ENCODE results near the gene BSDC1.
A peak's percentile ranks its signal among the peaks of the same experiment; 100 is the strongest.

BSDC1 gene

GRCh38 chr1:32386676-32387392 lies 7.4 kb downstream of the BSDC1 start:
- no peak overlapping the region for H3K9ac ChIP-seq (ENCODE audit: low read depth, low read length, poor library complexity)
- peaks cover 34 to 94% of the 10 kb centered on the region in 2 donors for H3K36me3 ChIP-seq (replicated peaks in 1 of 2; ENCODE audit: control insufficient read depth in 2 of 2, insufficient read depth in 2 of 2, low read length in 2 of 2)
- H3K9me3 ChIP-seq (replicated peaks in 1 of 2; ENCODE audit: control insufficient read depth in 2 of 2, insufficient read depth in 1 of 2, low read depth in 1 of 2, low read length in 2 of 2), result no peaks in the 10 kb centered on the region
- no CpG with 5 or more reads among the region's 13 CpGs for WGBS, 2 donors (ENCODE audit: extremely low coverage in 2 of 2, insufficient read length in 2 of 2, insufficient replicate concordance in 1 of 2)
- no peak overlapping the region for H2BK12ac ChIP-seq (ENCODE audit: low read length)
- H3K23ac ChIP-seq (ENCODE audit: low read depth, low read length, poor library complexity), result no peak overlapping the region
- H3K14ac ChIP-seq (ENCODE audit: low read length), result no peak overlapping the region
- no peaks in the 10 kb centered on the region for H3K79me1 ChIP-seq (ENCODE audit: low read depth, low read length)
- no peak for DNase-seq (ENCODE audit: low spot score)
- no peaks in the 10 kb centered on the region for H3K4me1 ChIP-seq (ENCODE audit: control insufficient read depth in 2 of 2, insufficient read depth in 1 of 2, low read depth in 1 of 2, low read length in 2 of 2)
- no peak overlapping the region for H3K18ac ChIP-seq (ENCODE audit: low read length)
- no peak overlapping the region for H4K91ac ChIP-seq (ENCODE audit: low read depth, low read length, poor library complexity)
- H4K8ac ChIP-seq (ENCODE audit: low read depth, low read length), result no peak overlapping the region
- no peak overlapping the region for H2AFZ ChIP-seq (ENCODE audit: low read length)
- no peak overlapping the region for H2AK5ac ChIP-seq (ENCODE audit: low read depth, low read length)
- no peak overlapping the region for H3K4me3 ChIP-seq (ENCODE audit: low read length in 2 of 2)
- no peak overlapping the region for H3K4me2 ChIP-seq (ENCODE audit: insufficient read depth, low read length, poor library complexity, severe bottlenecking)
- no peak overlapping the region for H2BK15ac ChIP-seq (ENCODE audit: low read length)
- H3K4ac ChIP-seq (ENCODE audit: low read length), result no peak overlapping the region
- H2BK120ac ChIP-seq (ENCODE audit: low read depth, low read length), result no peak overlapping the region
- H3K27me3 ChIP-seq (ENCODE audit: control insufficient read depth in 3 of 3, insufficient read depth in 3 of 3, low read depth in 1 of 3, low read length in 3 of 3), result no peaks in the 10 kb centered on the region
- no peak overlapping the region for H3K27ac ChIP-seq (replicated peaks; ENCODE audit: low read length)
- no peak overlapping the region for H2BK5ac ChIP-seq (ENCODE audit: low read length)

- no CpG with 5 or more reads among the region's 9 CpGs for WGBS, 2 donors (ENCODE audit: extremely low coverage in 2 of 2, insufficient read length in 2 of 2, insufficient replicate concordance in 1 of 2)
Observed at GRCh38 chr1:32380057-32380456, 14.2 kb downstream of the BSDC1 start.

GRCh38 chr1:32377541-32378220 lies 16.6 kb downstream of the BSDC1 start:
- no peak overlapping the region for H3K27ac ChIP-seq (replicated peaks; ENCODE audit: low read length)
- no peak overlapping the region for H3K4me2 ChIP-seq (ENCODE audit: insufficient read depth, low read length, poor library complexity, severe bottlenecking)
- no peak overlapping the region for H4K91ac ChIP-seq (ENCODE audit: low read depth, low read length, poor library complexity)
- H3K23ac ChIP-seq (ENCODE audit: low read depth, low read length, poor library complexity), result no peak overlapping the region
- H3K4me1 ChIP-seq (ENCODE audit: control insufficient read depth in 2 of 2, insufficient read depth in 1 of 2, low read depth in 1 of 2, low read length in 2 of 2), result peaks cover 2 to 7% of the 10 kb centered on the region in 2 donors
- H3K9ac ChIP-seq (ENCODE audit: low read depth, low read length, poor library complexity), result no peak overlapping the region
- H2AFZ ChIP-seq (ENCODE audit: low read length), result no peak overlapping the region
- no peak overlapping the region for H2BK120ac ChIP-seq (ENCODE audit: low read depth, low read length)
- H2BK12ac ChIP-seq (ENCODE audit: low read length), result no peak overlapping the region
- H3K4me3 ChIP-seq (ENCODE audit: low read length in 2 of 2), result no peak overlapping the region
- no peak overlapping the region for H2BK5ac ChIP-seq (ENCODE audit: low read length)
- no peaks in the 10 kb centered on the region for H3K9me3 ChIP-seq (replicated peaks in 1 of 2; ENCODE audit: control insufficient read depth in 2 of 2, insufficient read depth in 1 of 2, low read depth in 1 of 2, low read length in 2 of 2)
- DNase-seq (ENCODE audit: low spot score), result no peak
- no peak overlapping the region for H4K8ac ChIP-seq (ENCODE audit: low read depth, low read length)
- H2BK15ac ChIP-seq (ENCODE audit: low read length), result no peak overlapping the region
- no CpG with 5 or more reads among the region's 12 CpGs for WGBS, 2 donors (ENCODE audit: extremely low coverage in 2 of 2, insufficient read length in 2 of 2, insufficient replicate concordance in 1 of 2)
- no peak overlapping the region for H3K18ac ChIP-seq (ENCODE audit: low read length)
- no peaks in the 10 kb centered on the region for H3K79me1 ChIP-seq (ENCODE audit: low read depth, low read length)
- no peak overlapping the region for H2AK5ac ChIP-seq (ENCODE audit: low read depth, low read length)
- H3K4ac ChIP-seq (ENCODE audit: low read length), result no peak overlapping the region
- H3K36me3 ChIP-seq (replicated peaks in 1 of 2; ENCODE audit: control insufficient read depth in 2 of 2, insufficient read depth in 2 of 2, low read length in 2 of 2), result peaks cover 63 to 98% of the 10 kb centered on the region in 2 donors
- H3K14ac ChIP-seq (ENCODE audit: low read length), result no peak overlapping the region
- H3K27me3 ChIP-seq (ENCODE audit: control insufficient read depth in 3 of 3, insufficient read depth in 3 of 3, low read depth in 1 of 3, low read length in 3 of 3), result no peaks in the 10 kb centered on the region

More at GRCh38 chr1:32380057-32380456, 14.2 kb downstream of the BSDC1 start:
- H3K4ac ChIP-seq (ENCODE audit: low read length), result no peak overlapping the region
- no peak overlapping the region for H2BK120ac ChIP-seq (ENCODE audit: low read depth, low read length)
- H3K9me3 ChIP-seq (replicated peaks in 1 of 2; ENCODE audit: control insufficient read depth in 2 of 2, insufficient read depth in 1 of 2, low read depth in 1 of 2, low read length in 2 of 2), result no peaks in the 10 kb centered on the region
- H3K4me3 ChIP-seq (ENCODE audit: low read length in 2 of 2), result no peak overlapping the region
- H2BK5ac ChIP-seq (ENCODE audit: low read length), result no peak overlapping the region
- no peak for DNase-seq (ENCODE audit: low spot score)
- H4K91ac ChIP-seq (ENCODE audit: low read depth, low read length, poor library complexity), result no peak overlapping the region
- no peaks in the 10 kb centered on the region for H3K79me1 ChIP-seq (ENCODE audit: low read depth, low read length)
- H2BK15ac ChIP-seq (ENCODE audit: low read length), result no peak overlapping the region
- H3K4me1 ChIP-seq (ENCODE audit: control insufficient read depth in 2 of 2, insufficient read depth in 1 of 2, low read depth in 1 of 2, low read length in 2 of 2), result peaks cover 2 to 7% of the 10 kb centered on the region in 2 donors
- H2AK5ac ChIP-seq (ENCODE audit: low read depth, low read length), result no peak overlapping the region
- H3K9ac ChIP-seq (ENCODE audit: low read depth, low read length, poor library complexity), result no peak overlapping the region
- H3K27me3 ChIP-seq (ENCODE audit: control insufficient read depth in 3 of 3, insufficient read depth in 3 of 3, low read depth in 1 of 3, low read length in 3 of 3), result no peaks in the 10 kb centered on the region
- H3K14ac ChIP-seq (ENCODE audit: low read length), result no peak overlapping the region
- peaks cover 60 to 98% of the 10 kb centered on the region in 2 donors for H3K36me3 ChIP-seq (replicated peaks in 1 of 2; ENCODE audit: control insufficient read depth in 2 of 2, insufficient read depth in 2 of 2, low read length in 2 of 2)
- no peak overlapping the region for H3K18ac ChIP-seq (ENCODE audit: low read length)
- H3K4me2 ChIP-seq (ENCODE audit: insufficient read depth, low read length, poor library complexity, severe bottlenecking), result no peak overlapping the region
- no peak overlapping the region for H2AFZ ChIP-seq (ENCODE audit: low read length)
- H2BK12ac ChIP-seq (ENCODE audit: low read length), result no peak overlapping the region
- H3K27ac ChIP-seq (replicated peaks; ENCODE audit: low read length), result peak overlapping the region; percentile 3
- H4K8ac ChIP-seq (ENCODE audit: low read depth, low read length), result no peak overlapping the region
- H3K23ac ChIP-seq (ENCODE audit: low read depth, low read length, poor library complexity), result no peak overlapping the region

GRCh38 chr1:32376199-32376598 lies 18.0 kb downstream of the BSDC1 start:
- Histone ChIP-seq H3K79me1 (ENCODE audit: low read depth, low read length) (no peaks in the 10 kb centered on the region), H3K14ac (ENCODE audit: low read length) (no peak overlapping the region), H2BK120ac (ENCODE audit: low read depth, low read length) (no peak overlapping the region), H3K9me3 (replicated peaks in 1 of 2; ENCODE audit: control insufficient read depth in 2 of 2, insufficient read depth in 1 of 2, low read depth in 1 of 2, low read length in 2 of 2) (no peaks in the 10 kb centered on the region), H2AK5ac (ENCODE audit: low read depth, low read length) (no peak overlapping the region), H2BK15ac (ENCODE audit: low read length) (no peak overlapping the region), H3K27ac (replicated peaks; ENCODE audit: low read length) (no peak overlapping the region), H4K8ac (ENCODE audit: low read depth, low read length) (no peak overlapping the region), H4K91ac (ENCODE audit: low read depth, low read length, poor library complexity) (no peak overlapping the region), H3K4me3 (ENCODE audit: low read length in 2 of 2) (no peak overlapping the region), H2BK12ac (ENCODE audit: low read length) (no peak overlapping the region), H3K18ac (ENCODE audit: low read length) (no peak overlapping the region), H3K27me3 (ENCODE audit: control insufficient read depth in 3 of 3, insufficient read depth in 3 of 3, low read depth in 1 of 3, low read length in 3 of 3) (no peaks in the 10 kb centered on the region), H2AFZ (ENCODE audit: low read length) (no peak overlapping the region), H3K4me1 (ENCODE audit: control insufficient read depth in 2 of 2, insufficient read depth in 1 of 2, low read depth in 1 of 2, low read length in 2 of 2) (peaks cover 2 to 7% of the 10 kb centered on the region in 2 donors), H3K9ac (ENCODE audit: low read depth, low read length, poor library complexity) (no peak overlapping the region), H3K4me2 (ENCODE audit: insufficient read depth, low read length, poor library complexity, severe bottlenecking) (no peak overlapping the region), H3K4ac (ENCODE audit: low read length) (no peak overlapping the region), H2BK5ac (ENCODE audit: low read length) (no peak overlapping the region), H3K23ac (ENCODE audit: low read depth, low read length, poor library complexity) (no peak overlapping the region), H3K36me3 (replicated peaks in 1 of 2; ENCODE audit: control insufficient read depth in 2 of 2, insufficient read depth in 2 of 2, low read length in 2 of 2) (peaks cover 67 to 96% of the 10 kb centered on the region in 2 donors)
- no CpG with 5 or more reads among the region's 11 CpGs for WGBS, 2 donors (ENCODE audit: extremely low coverage in 2 of 2, insufficient read length in 2 of 2, insufficient replicate concordance in 1 of 2)
- DNase-seq (ENCODE audit: low spot score), result no peak
